Endothelial cell of umbilical vein (primary cell): Measurements from ENCODE around the gene DLEU7. TPM values are rescaled to one million over a fixed set of nuclear protein-coding genes. Genes with fewer than 3 reads are reported as not detected.

Experiments used
- Bru-seq: library from RNA; stranded (reverse); fragments of 400-500 nt; gene quantifications from one replicate; lab custom pipeline; 2021; lab: Mats Ljungman, UMichigan
- BruChase-seq, 2 experiments: library from RNA; stranded (reverse); fragments of 400-500 nt; gene quantifications; one replicate each; lab custom pipeline; 2021; lab: Mats Ljungman, UMichigan
- BruUV-seq: library from RNA; stranded (reverse); fragments of 400-500 nt; replicated peaks from 2 replicates; lab custom pipeline; 2021; lab: Mats Ljungman, UMichigan
- CTCF ChIA-PET: fragments of 300-600, 350-600 bp; sonication (Branson Sonifier 250); formaldehyde crosslinking; loops from one replicate; lab custom pipeline; 2021; ENCODE audit warnings: antibody characterized with exemption, inconsistent platforms; lab: Charles Lee
- POLR2A ChIA-PET: fragments of 300-600, 350-600 bp; sonication (Branson Sonifier 250); formaldehyde crosslinking; loops from one replicate; lab custom pipeline; 2021; ENCODE audit warnings: antibody characterized with exemption, inconsistent platforms; lab: Charles Lee
- DNase-seq: peaks from one replicate; pipeline ENCODE4 v3.0.0-alpha.2; 2011; ENCODE audit warnings: low read depth, low spot score
- FAIRE-seq: peaks from 2 replicates; lab custom pipeline; 2011; peaks lifted over from hg19 to GRCh38; lab: Jason Lieb, UNC
- H2AFZ ChIP-seq: 2 replicates; pipeline ENCODE4 v1.6.0; 2012; ENCODE audit warnings: low read depth, low read length, control low read depth, inconsistent platforms
- H3K27ac ChIP-seq: 2 replicates; pipeline ENCODE4 v1.5.1; 2011; ENCODE audit warnings: low read depth, mild to moderate bottlenecking, control low read depth, low read length, moderate library complexity; ENCODE audit not compliant: insufficient read depth
- H3K27me3 ChIP-seq, 2 experiments: 2 replicates each; pipeline versions ENCODE4 v1.6.0 to v1.6.1; 2011; ENCODE audit warnings: low read length in 2 of 2, mixed read lengths in 1 of 2; ENCODE audit not compliant: control insufficient read depth in 2 of 2, insufficient read depth in 2 of 2
- H3K36me3 ChIP-seq, 2 experiments: 2 replicates in 1 of 2; 3 replicates in 1 of 2; pipeline ENCODE4 v1.5.1; 2011; ENCODE audit warnings: low read length in 2 of 2, mild to moderate bottlenecking in 1 of 2, moderate library complexity in 1 of 2; ENCODE audit not compliant: control insufficient read depth in 2 of 2, insufficient read depth in 2 of 2; ENCODE audit errors: extremely low read depth in 1 of 2
- H3K4me1 ChIP-seq: 3 replicates; pipeline ENCODE4 v1.5.1; 2011; ENCODE audit warnings: mild to moderate bottlenecking, low read length; ENCODE audit not compliant: control insufficient read depth, insufficient read depth; ENCODE audit errors: extremely low read depth
- H3K4me2 ChIP-seq: 2 replicates; pipeline ENCODE4 v1.6.1; 2011; ENCODE audit warnings: low read length, control low read depth, mixed read lengths; ENCODE audit not compliant: insufficient read depth
- H3K4me3 ChIP-seq, 3 experiments: fragments of 200-600 bp in 1 of 3; sonication (generic), shearing (Covaris generic) in 1 of 3; replicated peaks in 1 of 3; 2 replicates each; pipeline ENCODE4 v1.5.1; 2011 to 2016; ENCODE audit warnings: control low read depth in 3 of 3, low read length in 3 of 3, mild to moderate bottlenecking in 2 of 3, inconsistent platforms in 1 of 3, low read depth in 1 of 3, moderate library complexity in 1 of 3; ENCODE audit not compliant: insufficient read depth in 1 of 3
- H3K79me2 ChIP-seq: 2 replicates; pipeline ENCODE4 v1.6.0; 2012; ENCODE audit warnings: low read length, inconsistent platforms; ENCODE audit not compliant: control insufficient read depth, insufficient read depth
- H3K9ac ChIP-seq: replicated peaks from 2 replicates; pipeline ENCODE3; 2011; ENCODE audit warnings: low read length, control low read depth; ENCODE audit not compliant: insufficient read depth; ENCODE audit errors: extremely low read depth
- H3K9me1 ChIP-seq: replicated peaks from 3 replicates; pipeline ENCODE4 v1.6.0; 2011; ENCODE audit warnings: mild to moderate bottlenecking, low read length; ENCODE audit not compliant: control insufficient read depth, insufficient read depth; ENCODE audit errors: extremely low read depth
- H3K9me3 ChIP-seq: replicated peaks from 2 replicates; pipeline ENCODE4 v1.5.1; 2012; ENCODE audit warnings: low read length, inconsistent platforms; ENCODE audit not compliant: control insufficient read depth, insufficient read depth
- H4K20me1 ChIP-seq: replicated peaks from 2 replicates; pipeline ENCODE3; 2011; ENCODE audit warnings: mild to moderate bottlenecking, low read length; ENCODE audit not compliant: control insufficient read depth, insufficient read depth; ENCODE audit errors: extremely low read depth
- EZH2 ChIP-seq: IDR thresholded peaks from 2 replicates; pipeline ENCODE4 v1.6.1; 2012; ENCODE audit warnings: borderline replicate concordance, low read depth, mild to moderate bottlenecking, moderate library complexity, low read length, inconsistent platforms; ENCODE audit not compliant: severe bottlenecking
- GATA2 ChIP-seq: IDR thresholded peaks from 2 replicates; pipeline ENCODE4 v1.7.0; 2011; ENCODE audit warnings: low read depth, mild to moderate bottlenecking, moderate library complexity, mixed read lengths, low read length; ENCODE audit not compliant: insufficient read length, insufficient read depth
- JUN ChIP-seq: IDR thresholded peaks from 2 replicates; pipeline ENCODE4 v1.6.1; 2011; ENCODE audit warnings: borderline replicate concordance, low read depth; ENCODE audit not compliant: insufficient read length, insufficient read depth
- POLR2A ChIP-seq: IDR thresholded peaks from 2 replicates; pipeline ENCODE4 v1.6.1; 2012; ENCODE audit warnings: low read depth, mild to moderate bottlenecking, control low read depth, low read length
- POLR2AphosphoS5 ChIP-seq: IDR thresholded peaks from 2 replicates; pipeline ENCODE4 v1.6.1; 2012; ENCODE audit warnings: low read depth, mild to moderate bottlenecking, control low read depth, low read length, moderate library complexity; ENCODE audit not compliant: insufficient read depth
- dilution Hi-C: fragments of 300-500 bp; cut with MboI; formaldehyde crosslinking; loops from one replicate; pipeline ENCODE4 v1.15.0; 2019; ENCODE audit warnings: low sequenced_read_pairs; ENCODE audit not compliant: extremely low pct_ligation_motif_present
- intact Hi-C: fragments of 100-400 bp; cut with micrococcal nuclease; formaldehyde crosslinking; loops from one replicate; pipeline ENCODE4 v1.10.0; 2022
- long read RNA-seq: library from polyadenylated mRNA; stranded (forward); transcript quantifications from one replicate; pipeline ENCODE4 v2.0.0, GENCODE V29; 2021
- polyA minus RNA-seq, 3 experiments: library from RNA; depleted of rRNA, polyadenylated mRNA; stranded (reverse); fragments of >200 nt; gene quantifications; 1 replicate in 1 of 3; 2 replicates in 2 of 3; pipeline ENCODE4 v1.2.3, GENCODE V29; 2011
- polyA plus RNA-seq, 4 experiments: library from polyadenylated mRNA; depleted of rRNA in 3 of 4; stranded (reverse) in 3 of 4; unstranded in 1 of 4; fragments of >200 nt; gene quantifications; 2 replicates each; pipeline versions ENCODE4 v1.2.1 to v1.2.3, GENCODE V29; 2011 to 2012; ENCODE audit warnings: missing spikeins in 1 of 4
- total RNA-seq: library from RNA; stranded (reverse); gene quantifications from 2 replicates; pipeline ENCODE4 v1.2.3, GENCODE V29; 2021
- TF ChIP-seq, protein P1 (sequence below): IDR thresholded peaks from 2 replicates; pipeline ENCODE4 v1.6.1; 2011; ENCODE audit not compliant: insufficient read depth, insufficient read length

DLEU7 gene
- total RNA-seq (not detected in 2 replicates), polyA plus RNA-seq (not detected in 2 replicates), polyA minus RNA-seq (not detected in 2 replicates), Bru-seq, nascent RNA (percentile 2 among the genes with signal in this experiment), BruChase-seq, experiment 1, labeled RNA remaining after a 6-hour chase (percentile 2 among the genes with signal in this experiment), BruChase-seq, experiment 2, labeled RNA remaining after a 2-hour chase (percentile 2 among the genes with signal in this experiment)
- not detected in 2 replicates for polyA plus RNA-seq (2011; cell fraction: cytosol; rRNA removed)
- polyA plus RNA-seq (2011; cell fraction: nucleus; rRNA removed) = not detected in 2 replicates
- polyA plus RNA-seq (2012) = not detected in 2 replicates
- not detected for polyA minus RNA-seq (2011; cell fraction: cytosol; rRNA and poly(A)+ RNA removed)
- not detected in 2 replicates for polyA minus RNA-seq (2011; cell fraction: nucleus; rRNA and poly(A)+ RNA removed)
- long read RNA-seq = 0 reads

- no peaks in the 10 kb centered on the region for H3K79me2 ChIP-seq
- no peak for FAIRE-seq
- CTCF ChIA-PET = no interaction called here
- peaks cover 26 to 36% of the 10 kb centered on the region in 2 experiments for H3K27me3 ChIP-seq
- H4K20me1 ChIP-seq = no peaks in the 10 kb centered on the region
- no TSS peak for BruUV-seq
- H3K9me3 ChIP-seq = no peaks in the 10 kb centered on the region
- H3K36me3 ChIP-seq = no peaks in the 10 kb centered on the region
- no peaks in the 10 kb centered on the region for H3K9me1 ChIP-seq
- H3K4me1 ChIP-seq = no peaks in the 10 kb centered on the region
- peak; percentile 45 for TF ChIP-seq EZH2
- no peak for TF ChIP-seq JUN
- intact Hi-C loops = no loop called here
- POLR2A ChIA-PET = no interaction called here
- peak within 1 kb of the TSS; percentile 26 for H3K4me2 ChIP-seq
- no peak within 1 kb of the TSS for H2AFZ ChIP-seq
- dilution Hi-C loops = no loop called here
- no peak for DNase-seq
- H3K27ac ChIP-seq = no peak within 1 kb of the TSS
- no peak within 1 kb of the TSS for H3K4me3 ChIP-seq
- H3K9ac ChIP-seq = no peak within 1 kb of the TSS
Measured at GRCh38 chr13:50843257-50844083, at the start of gene DLEU7. Gene DLEU7 (minus strand): TSS chr13:50843692. CDS start chr13:50843646, 46 bp downstream.

DNA sequence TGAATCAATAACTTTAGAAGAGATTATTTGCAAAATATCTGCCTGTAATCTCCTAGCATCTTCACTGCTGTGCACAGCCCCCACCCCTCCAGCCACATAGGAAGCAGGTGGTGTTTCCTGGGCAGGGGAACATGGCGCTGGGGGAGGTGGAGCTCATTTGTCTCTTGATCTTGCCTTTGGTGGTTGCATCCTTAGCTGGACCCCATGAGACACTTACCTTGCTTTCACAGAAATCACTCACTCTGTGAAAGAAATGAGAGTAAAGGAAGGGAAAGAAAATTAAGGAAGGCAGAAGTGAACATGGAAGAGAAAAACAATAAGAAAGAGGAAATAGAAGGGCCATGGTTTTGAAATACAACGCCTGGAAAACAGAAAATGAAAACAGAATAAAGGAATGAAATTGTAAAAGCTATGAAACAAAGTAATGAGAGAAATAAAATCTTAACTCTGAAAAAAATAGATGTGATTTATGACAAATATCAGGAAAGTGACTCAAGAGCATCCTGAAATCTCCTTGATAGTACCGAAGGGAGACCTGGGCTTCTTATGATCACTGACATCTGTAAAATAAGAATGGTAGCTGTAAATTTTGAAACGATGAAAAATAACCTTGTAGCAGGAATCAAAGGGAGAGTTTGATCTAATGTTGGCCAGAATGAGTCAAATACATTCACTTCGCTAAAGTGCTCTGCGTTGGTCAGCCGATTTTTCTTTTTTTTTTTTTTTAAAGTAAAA lies 48.9 kb upstream of the DLEU7 start:
- no peak for DNase-seq
- Histone ChIP-seq H2AFZ (no peak overlapping the region), H3K36me3 (no peaks in the 10 kb centered on the region), H3K27ac (no peak overlapping the region), H4K20me1 (no peaks in the 10 kb centered on the region), H3K79me2 (no peaks in the 10 kb centered on the region), H3K27me3 (peaks cover 9 to 18% of the 10 kb centered on the region in 2 experiments), H3K4me2 (no peak overlapping the region), H3K4me1 (no peaks in the 10 kb centered on the region), H3K9ac (no peak overlapping the region), H3K9me1 (no peaks in the 10 kb centered on the region), H3K4me3 (no peak overlapping the region), H3K9me3 (no peaks in the 10 kb centered on the region)
- dilution Hi-C loops (no loop called here), intact Hi-C loops (no loop called here)
- TF ChIP-seq GATA2 (no peak), POLR2AphosphoS5 (no peak), POLR2A (no peak), JUN (no peak)
- TF ChIP-seq, protein P1, sequence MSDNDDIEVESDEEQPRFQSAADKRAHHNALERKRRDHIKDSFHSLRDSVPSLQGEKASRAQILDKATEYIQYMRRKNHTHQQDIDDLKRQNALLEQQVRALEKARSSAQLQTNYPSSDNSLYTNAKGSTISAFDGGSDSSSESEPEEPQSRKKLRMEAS = no peak
- BruUV-seq = no TSS peak
- ChIA-PET POLR2A (no interaction called here), CTCF (interaction anchor here (0.8 to 2.2 kb wide), 3 partner anchors 7 to 19 kb away, joined by 3 to 6 read pairs (median 6); no protein-coding TSS in a partner anchor)
- no peak for FAIRE-seq
